Activated naive CD8-positive, alpha-beta T cell (primary cell): ENCODE measurements around the gene LIFR.

Experiments
- H3K27ac Mint-ChIP-seq: one replicate; pipeline ENCODE4 v1.8.0; 2021; ENCODE audit warnings: mixed read lengths
- H3K27me3 Mint-ChIP-seq: one replicate; pipeline ENCODE4 v1.8.0; 2021; ENCODE audit warnings: mixed read lengths
- H3K36me3 Mint-ChIP-seq: one replicate; pipeline ENCODE4 v1.8.0; 2021; ENCODE audit warnings: mixed read lengths
- H3K4me1 Mint-ChIP-seq: one replicate; pipeline ENCODE4 v1.8.0; 2021; ENCODE audit warnings: low read depth, mixed read lengths
- H3K4me3 Mint-ChIP-seq: one replicate; pipeline ENCODE4 v1.8.0; 2021; ENCODE audit warnings: mild to moderate bottlenecking, mixed read lengths
- H3K9me3 Mint-ChIP-seq: one replicate; pipeline ENCODE4 v1.8.0; 2021; ENCODE audit warnings: low read depth, mixed read lengths

The LIFR gene

DNA sequence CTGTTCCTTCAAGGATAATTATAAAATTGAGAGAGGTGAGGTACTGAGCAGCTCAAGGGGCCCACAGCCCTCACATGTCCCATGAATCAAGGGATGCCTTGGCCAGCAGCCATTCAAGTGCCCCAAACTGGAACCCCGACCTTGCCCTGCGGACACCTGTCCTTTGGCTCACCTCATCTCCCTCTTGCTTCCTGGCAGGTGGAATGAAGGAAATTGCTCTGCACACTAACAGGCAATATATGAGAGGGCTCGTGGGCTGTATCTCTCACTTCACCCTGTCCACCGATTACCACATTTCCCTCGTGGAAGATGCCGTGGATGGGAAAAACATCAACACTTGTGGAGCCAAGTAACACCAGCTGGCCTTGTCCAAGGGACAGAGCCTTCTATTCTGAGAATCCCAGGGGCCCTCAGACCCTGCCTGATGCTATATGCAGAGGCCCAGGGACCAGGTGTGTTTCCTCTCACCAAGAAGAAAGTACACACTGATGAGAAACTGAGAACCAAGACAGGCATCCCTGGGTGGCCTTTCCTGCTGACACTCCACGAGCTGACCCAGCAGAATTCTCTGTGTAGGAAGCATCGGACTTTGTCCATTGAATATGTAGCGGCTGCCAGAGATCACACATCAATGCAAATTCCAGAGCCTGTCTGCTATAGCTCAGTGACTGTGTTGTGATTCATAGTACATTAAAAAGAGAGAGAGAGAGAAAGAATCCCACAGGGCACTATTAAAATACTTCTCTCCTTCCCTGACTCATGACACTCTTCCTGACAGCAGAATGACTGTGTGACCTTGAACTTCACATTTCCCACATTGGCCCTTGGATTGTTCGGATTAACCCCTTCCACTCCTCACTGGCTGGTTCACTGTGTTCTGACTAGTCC, 92.6 kb downstream of the LIFR start:
- Mint-ChIP-seq H3K4me1 (peaks cover 3% of the 10 kb centered on the region), H3K27me3 (peaks cover 36% of the 10 kb centered on the region), H3K9me3 (no peaks in the 10 kb centered on the region), H3K27ac (no peak overlapping the region), H3K4me3 (no peak overlapping the region), H3K36me3 (peaks cover 2% of the 10 kb centered on the region)

DNA sequence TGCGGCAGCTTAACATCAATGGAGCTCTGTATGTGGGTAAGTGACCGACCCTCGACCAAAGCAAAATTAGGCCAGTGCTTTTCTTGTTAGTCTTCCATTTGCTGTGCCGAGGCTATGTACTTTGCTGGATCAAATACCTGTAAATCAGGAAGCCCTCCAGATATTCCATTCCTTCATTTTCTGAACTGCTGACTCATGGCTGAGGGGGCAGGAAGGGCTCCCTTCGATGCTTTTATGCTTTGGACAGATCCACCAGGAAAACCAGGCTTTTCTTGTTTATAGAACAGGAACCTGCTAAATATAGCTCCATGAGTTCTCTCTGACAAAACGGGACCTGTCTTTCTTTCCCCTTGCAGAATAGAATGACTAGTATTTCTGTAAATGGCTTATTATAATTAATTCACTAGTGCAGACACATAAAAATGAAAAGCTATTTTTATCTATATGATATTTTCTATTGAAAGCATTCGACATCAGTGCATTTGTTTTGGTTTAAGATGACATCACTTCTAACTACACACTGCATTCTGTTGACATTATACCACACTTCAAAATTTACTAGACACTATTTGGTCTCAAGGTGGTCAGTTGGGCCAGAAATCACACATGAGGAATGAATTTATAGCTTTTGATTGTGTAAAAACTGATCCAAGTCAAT, 93.3 kb downstream of the LIFR start:
- H3K36me3 Mint-ChIP-seq, result peaks cover 2% of the 10 kb centered on the region
- H3K4me3 Mint-ChIP-seq, result no peak overlapping the region
- H3K27ac Mint-ChIP-seq, result no peak overlapping the region
- no peaks in the 10 kb centered on the region for H3K9me3 Mint-ChIP-seq
- H3K4me1 Mint-ChIP-seq, result peaks cover 3% of the 10 kb centered on the region
- peaks cover 39% of the 10 kb centered on the region for H3K27me3 Mint-ChIP-seq

GRCh38 chr5:38458174-38458573, 98.3 kb downstream of the LIFR start:
- peaks cover 62% of the 10 kb centered on the region for H3K27me3 Mint-ChIP-seq
- H3K9me3 Mint-ChIP-seq, result no peaks in the 10 kb centered on the region
- no peak overlapping the region for H3K4me3 Mint-ChIP-seq
- peaks cover 2% of the 10 kb centered on the region for H3K36me3 Mint-ChIP-seq
- H3K27ac Mint-ChIP-seq, result no peak overlapping the region
- H3K4me1 Mint-ChIP-seq, result peaks cover 23% of the 10 kb centered on the region

- H3K27ac Mint-ChIP-seq, result no peak overlapping the region
- H3K27me3 Mint-ChIP-seq, result peaks cover 61% of the 10 kb centered on the region
- H3K9me3 Mint-ChIP-seq, result no peaks in the 10 kb centered on the region
- peaks cover 2% of the 10 kb centered on the region for H3K36me3 Mint-ChIP-seq
- no peak overlapping the region for H3K4me3 Mint-ChIP-seq
- peaks cover 30% of the 10 kb centered on the region for H3K4me1 Mint-ChIP-seq
These were observed 99.6 kb downstream of the LIFR start for GRCh38 chr5:38456657-38457399.

- Mint-ChIP-seq H3K27ac (no peak overlapping the region), H3K27me3 (peaks cover 63% of the 10 kb centered on the region), H3K9me3 (no peaks in the 10 kb centered on the region), H3K4me3 (no peak overlapping the region), H3K4me1 (peaks cover 30% of the 10 kb centered on the region), H3K36me3 (peaks cover 5% of the 10 kb centered on the region)
These were observed 100.6 kb downstream of the LIFR start for GRCh38 chr5:38455796-38456330.

GRCh38 chr5:38453921-38454320, 102.5 kb downstream of the LIFR start:
- peaks cover 66% of the 10 kb centered on the region for H3K27me3 Mint-ChIP-seq
- H3K4me1 Mint-ChIP-seq, result peaks cover 35% of the 10 kb centered on the region
- peaks cover 6% of the 10 kb centered on the region for H3K36me3 Mint-ChIP-seq
- H3K9me3 Mint-ChIP-seq, result no peaks in the 10 kb centered on the region
- no peak overlapping the region for H3K4me3 Mint-ChIP-seq
- H3K27ac Mint-ChIP-seq, result no peak overlapping the region

DNA sequence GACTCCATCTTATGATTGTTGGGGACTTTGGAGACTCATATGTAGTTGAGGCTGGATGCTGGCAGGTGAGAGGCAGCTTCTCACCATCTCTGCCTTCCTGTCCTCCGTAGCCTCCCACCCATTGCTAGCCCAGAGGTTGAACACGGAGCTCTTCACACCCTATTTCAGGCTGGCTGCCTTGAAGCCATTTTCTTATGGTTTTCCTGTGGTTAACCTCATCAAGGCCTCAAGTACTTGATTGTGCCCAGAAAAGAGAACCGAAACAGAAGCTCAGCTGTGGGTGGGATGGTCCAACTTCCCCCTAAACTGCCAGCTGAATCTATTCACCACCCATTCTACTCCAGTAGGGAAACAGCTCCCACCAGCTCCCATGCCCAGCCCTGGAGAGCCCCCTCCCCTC, 102.9 kb downstream of the LIFR start:
- Mint-ChIP-seq H3K9me3 (no peaks in the 10 kb centered on the region), H3K4me3 (peak overlapping the region; percentile 46), H3K27ac (no peak overlapping the region), H3K4me1 (peaks cover 35% of the 10 kb centered on the region), H3K36me3 (peaks cover 6% of the 10 kb centered on the region), H3K27me3 (peaks cover 67% of the 10 kb centered on the region)

DNA sequence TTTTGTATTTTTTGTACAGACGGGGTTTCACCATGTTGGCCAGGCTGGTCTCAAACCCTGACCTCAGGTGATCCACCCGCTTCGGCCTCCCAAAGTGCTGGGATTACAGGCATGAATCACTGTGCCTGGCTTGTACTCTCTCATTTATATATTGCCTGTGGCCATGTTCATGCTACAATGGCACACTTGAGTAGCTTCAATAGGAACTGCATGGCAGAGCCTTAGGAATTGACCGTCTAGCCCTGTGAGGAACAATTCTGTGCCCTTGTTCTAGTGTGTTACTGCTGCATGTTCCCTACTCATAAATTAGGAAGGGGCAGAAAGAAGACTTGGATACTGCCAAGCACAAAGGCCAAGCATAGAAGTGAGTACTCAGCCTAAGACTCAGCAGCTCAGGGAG, 104.2 kb downstream of the LIFR start:
- Mint-ChIP-seq H3K4me3 (no peak overlapping the region), H3K27me3 (peaks cover 65% of the 10 kb centered on the region), H3K4me1 (peaks cover 35% of the 10 kb centered on the region), H3K36me3 (peaks cover 6% of the 10 kb centered on the region), H3K9me3 (no peaks in the 10 kb centered on the region), H3K27ac (no peak overlapping the region)

- H3K4me3 Mint-ChIP-seq, result no peak overlapping the region
- H3K27ac Mint-ChIP-seq, result no peak overlapping the region
- H3K4me1 Mint-ChIP-seq, result peaks cover 35% of the 10 kb centered on the region
- H3K9me3 Mint-ChIP-seq, result no peaks in the 10 kb centered on the region
- peaks cover 6% of the 10 kb centered on the region for H3K36me3 Mint-ChIP-seq
- peaks cover 66% of the 10 kb centered on the region for H3K27me3 Mint-ChIP-seq
These were observed 105.2 kb downstream of the LIFR start for GRCh38 chr5:38451074-38451725.

DNA sequence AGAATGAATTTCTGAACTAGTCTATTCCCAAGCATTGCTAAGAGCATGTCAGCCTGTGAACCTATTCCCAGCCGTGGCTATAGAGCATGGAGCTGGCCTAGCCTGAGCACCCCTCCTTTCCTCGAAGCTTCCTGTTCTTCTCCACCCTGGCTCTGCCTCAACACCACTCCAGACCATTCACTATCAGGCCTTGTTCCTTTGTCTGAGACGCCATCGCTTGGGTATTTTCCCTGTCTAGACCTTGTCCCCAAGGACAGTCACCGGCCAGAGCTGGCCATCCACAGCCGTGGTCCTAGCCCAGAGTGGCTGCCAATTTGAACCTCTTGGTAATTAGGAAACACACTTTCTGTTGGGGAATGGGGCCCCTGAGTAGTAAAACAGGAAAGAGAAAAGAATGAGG, 105.8 kb downstream of the LIFR start:
- H3K4me1 Mint-ChIP-seq, result peaks cover 34% of the 10 kb centered on the region
- H3K27ac Mint-ChIP-seq, result no peak overlapping the region
- H3K9me3 Mint-ChIP-seq, result no peaks in the 10 kb centered on the region
- H3K27me3 Mint-ChIP-seq, result peaks cover 63% of the 10 kb centered on the region
- H3K36me3 Mint-ChIP-seq, result peaks cover 6% of the 10 kb centered on the region
- H3K4me3 Mint-ChIP-seq, result no peak overlapping the region

- Mint-ChIP-seq H3K4me1 (peaks cover 21% of the 10 kb centered on the region), H3K36me3 (peaks cover 6% of the 10 kb centered on the region), H3K4me3 (no peak overlapping the region), H3K9me3 (no peaks in the 10 kb centered on the region), H3K27me3 (peaks cover 59% of the 10 kb centered on the region), H3K27ac (no peak overlapping the region)
These were observed 107.7 kb downstream of the LIFR start for GRCh38 chr5:38448568-38449350.

DNA sequence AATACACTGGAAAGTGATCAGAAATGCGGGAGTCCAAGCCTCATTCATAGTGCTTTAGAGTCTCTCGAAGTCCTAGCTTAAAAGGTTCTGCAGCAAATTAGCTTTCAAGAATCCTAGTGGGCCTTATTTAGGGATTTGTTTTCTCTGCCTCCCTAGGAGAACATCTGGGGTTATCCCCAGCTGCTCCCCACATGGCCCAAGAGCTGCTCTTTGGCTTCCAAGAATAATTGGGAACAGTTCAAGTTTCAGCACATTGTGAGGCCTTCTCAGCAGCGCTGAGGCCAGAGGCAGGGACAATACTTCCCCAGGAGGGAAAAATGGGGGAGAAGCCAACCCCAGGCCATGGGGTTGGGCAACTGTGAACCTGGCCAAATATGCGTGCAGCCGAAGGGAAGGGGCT, 108.7 kb downstream of the LIFR start:
- Mint-ChIP-seq H3K27ac (no peak overlapping the region), H3K4me3 (no peak overlapping the region), H3K27me3 (peaks cover 58% of the 10 kb centered on the region), H3K9me3 (no peaks in the 10 kb centered on the region), H3K36me3 (peaks cover 6% of the 10 kb centered on the region), H3K4me1 (peaks cover 11% of the 10 kb centered on the region)

DNA sequence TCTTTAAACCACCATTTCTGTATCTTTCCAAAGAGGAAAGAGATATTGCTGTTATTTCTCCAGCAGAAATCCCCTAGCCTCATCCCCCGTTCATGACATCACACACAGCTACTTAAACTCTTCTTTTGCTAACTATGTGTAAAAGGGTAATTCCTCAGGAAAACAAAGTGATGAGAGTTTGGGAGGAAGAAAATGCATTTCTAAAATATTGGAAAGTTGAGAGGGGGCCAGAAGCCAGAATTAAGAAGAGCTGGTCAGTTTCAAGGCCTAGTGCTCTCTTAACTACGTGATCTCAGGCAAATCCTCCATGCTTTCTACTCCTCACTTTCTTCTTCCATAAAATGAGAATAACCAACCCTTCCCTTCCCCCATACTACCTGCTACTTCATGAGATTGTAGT, 109.4 kb downstream of the LIFR start:
- H3K27me3 Mint-ChIP-seq, result peaks cover 52% of the 10 kb centered on the region
- no peak overlapping the region for H3K27ac Mint-ChIP-seq
- H3K4me1 Mint-ChIP-seq, result peaks cover 5% of the 10 kb centered on the region
- no peaks in the 10 kb centered on the region for H3K9me3 Mint-ChIP-seq
- H3K4me3 Mint-ChIP-seq, result no peak overlapping the region
- H3K36me3 Mint-ChIP-seq, result peaks cover 6% of the 10 kb centered on the region

DNA sequence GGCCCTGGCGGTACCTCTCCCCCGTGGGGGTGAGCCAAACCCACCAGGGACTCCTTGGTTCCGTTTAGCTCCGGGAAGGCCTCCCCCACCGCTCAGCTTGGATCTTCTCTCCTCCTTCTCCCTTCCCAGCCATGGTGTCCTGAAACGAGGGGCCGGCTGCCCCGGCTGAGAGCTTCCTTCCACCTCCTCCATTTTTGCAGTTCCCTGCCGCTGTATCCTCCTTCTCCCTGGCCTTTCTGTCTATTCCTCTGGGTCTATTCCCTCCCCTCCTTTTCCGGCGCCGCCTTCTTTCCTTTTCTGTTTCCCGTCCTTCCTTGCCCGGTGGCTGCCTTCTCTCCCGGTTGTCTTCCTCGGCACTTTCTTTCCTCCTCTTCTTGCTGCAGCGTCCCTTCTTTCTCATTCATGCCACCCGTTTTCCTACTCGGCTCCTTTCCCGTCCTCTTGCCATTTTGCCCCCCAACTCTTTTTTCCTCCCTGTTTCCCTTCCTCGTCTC, 110.4 kb downstream of the LIFR start:
- peaks cover 5% of the 10 kb centered on the region for H3K4me1 Mint-ChIP-seq
- H3K4me3 Mint-ChIP-seq, result no peak overlapping the region
- H3K9me3 Mint-ChIP-seq, result no peaks in the 10 kb centered on the region
- H3K36me3 Mint-ChIP-seq, result peaks cover 5% of the 10 kb centered on the region
- H3K27ac Mint-ChIP-seq, result no peak overlapping the region
- peaks cover 56% of the 10 kb centered on the region for H3K27me3 Mint-ChIP-seq
